Neural cell (in vitro differentiated cells): ENCODE measurements around the gene NRDC.

ENCODE experiments used
- RAD21 ChIP-seq: fragments of 450-650 bp; conservative IDR thresholded peaks from 2 replicates; pipeline ENCODE4 v1.6.1; 2014; ENCODE audit warnings: antibody characterized with exemption, mild to moderate bottlenecking, moderate library complexity
- TF ChIP-seq, protein P1 (sequence below): fragments of 450-650 bp; IDR thresholded peaks from 2 replicates; pipeline ENCODE4 v1.5.1; 2014; ENCODE audit warnings: antibody characterized with exemption, mild to moderate bottlenecking, moderate library complexity; ENCODE audit not compliant: poor library complexity, severe bottlenecking

DNA sequence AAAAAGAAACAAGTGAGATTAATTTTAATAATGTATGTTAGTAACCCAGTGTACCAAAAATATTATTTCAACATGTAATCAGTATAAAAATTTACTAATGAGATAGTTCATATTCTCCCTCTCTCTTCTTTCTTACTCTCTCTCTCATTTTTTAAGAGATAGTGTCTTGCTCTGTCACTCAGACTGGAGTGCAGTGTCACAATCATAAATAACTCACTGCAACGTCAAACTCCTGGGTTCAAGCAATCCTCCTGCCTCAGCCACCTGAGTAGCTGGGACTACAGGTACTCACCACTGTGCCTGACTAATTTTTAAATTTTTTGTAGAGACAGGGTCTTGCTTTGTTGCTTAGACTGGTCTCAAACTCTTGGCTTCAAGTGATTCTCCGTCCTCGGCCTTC is 123.9 kb downstream of the NRDC start:
- TF ChIP-seq, protein P1, sequence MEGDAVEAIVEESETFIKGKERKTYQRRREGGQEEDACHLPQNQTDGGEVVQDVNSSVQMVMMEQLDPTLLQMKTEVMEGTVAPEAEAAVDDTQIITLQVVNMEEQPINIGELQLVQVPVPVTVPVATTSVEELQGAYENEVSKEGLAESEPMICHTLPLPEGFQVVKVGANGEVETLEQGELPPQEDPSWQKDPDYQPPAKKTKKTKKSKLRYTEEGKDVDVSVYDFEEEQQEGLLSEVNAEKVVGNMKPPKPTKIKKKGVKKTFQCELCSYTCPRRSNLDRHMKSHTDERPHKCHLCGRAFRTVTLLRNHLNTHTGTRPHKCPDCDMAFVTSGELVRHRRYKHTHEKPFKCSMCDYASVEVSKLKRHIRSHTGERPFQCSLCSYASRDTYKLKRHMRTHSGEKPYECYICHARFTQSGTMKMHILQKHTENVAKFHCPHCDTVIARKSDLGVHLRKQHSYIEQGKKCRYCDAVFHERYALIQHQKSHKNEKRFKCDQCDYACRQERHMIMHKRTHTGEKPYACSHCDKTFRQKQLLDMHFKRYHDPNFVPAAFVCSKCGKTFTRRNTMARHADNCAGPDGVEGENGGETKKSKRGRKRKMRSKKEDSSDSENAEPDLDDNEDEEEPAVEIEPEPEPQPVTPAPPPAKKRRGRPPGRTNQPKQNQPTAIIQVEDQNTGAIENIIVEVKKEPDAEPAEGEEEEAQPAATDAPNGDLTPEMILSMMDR, result no peak
- TF ChIP-seq RAD21, result no peak
